ENCODE data around the gene EIF4B.

The EIF4B gene

DNA sequence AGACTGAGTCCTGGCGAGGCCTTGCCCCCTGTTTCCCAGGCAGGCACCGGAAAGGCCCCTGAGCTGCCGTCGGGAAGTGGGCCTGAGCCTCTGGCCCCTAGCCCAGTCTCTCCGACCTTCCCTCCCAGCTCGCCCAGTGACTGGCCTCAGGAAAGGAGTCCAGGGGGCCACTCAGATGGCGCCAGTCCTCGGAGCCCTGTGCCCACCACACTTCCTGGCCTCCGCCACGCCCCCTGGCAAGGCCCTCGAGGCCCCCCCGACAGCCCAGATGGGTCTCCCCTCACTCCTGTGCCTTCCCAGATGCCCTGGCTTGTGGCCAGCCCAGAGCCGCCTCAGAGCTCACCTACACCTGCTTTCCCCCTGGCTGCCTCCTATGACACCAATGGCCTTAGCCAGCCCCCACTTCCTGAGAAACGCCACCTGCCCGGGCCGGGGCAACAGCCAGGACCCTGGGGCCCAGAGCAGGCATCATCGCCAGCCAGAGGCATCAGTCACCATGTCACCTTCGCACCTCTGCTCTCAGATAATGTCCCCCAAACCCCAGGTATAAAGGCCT, 54.5 kb downstream of the EIF4B start:
- Histone ChIP-seq H3K9me3 (ENCODE audit: control insufficient read depth, insufficient read depth, low read length) (no peaks in the 10 kb centered on the region), H3K36me3 (ENCODE audit: control insufficient read depth, insufficient read depth, low read length) (no peaks in the 10 kb centered on the region; the same call in 1 of the 2 replicates), H3K4me1 (ENCODE audit: control insufficient read depth, insufficient read depth, low read length) (no peaks in the 10 kb centered on the region), H3K27me3 (ENCODE audit: control insufficient read depth, insufficient read depth, low read length) (peaks cover 6% of the 10 kb centered on the region), H3K9ac (ENCODE audit: low read depth, low read length) (no peak overlapping the region), H3K27ac (ENCODE audit: low read depth, low read length) (no peak overlapping the region), H3K4me3 (ENCODE audit: low read depth, low read length) (no peak overlapping the region)

DNA sequence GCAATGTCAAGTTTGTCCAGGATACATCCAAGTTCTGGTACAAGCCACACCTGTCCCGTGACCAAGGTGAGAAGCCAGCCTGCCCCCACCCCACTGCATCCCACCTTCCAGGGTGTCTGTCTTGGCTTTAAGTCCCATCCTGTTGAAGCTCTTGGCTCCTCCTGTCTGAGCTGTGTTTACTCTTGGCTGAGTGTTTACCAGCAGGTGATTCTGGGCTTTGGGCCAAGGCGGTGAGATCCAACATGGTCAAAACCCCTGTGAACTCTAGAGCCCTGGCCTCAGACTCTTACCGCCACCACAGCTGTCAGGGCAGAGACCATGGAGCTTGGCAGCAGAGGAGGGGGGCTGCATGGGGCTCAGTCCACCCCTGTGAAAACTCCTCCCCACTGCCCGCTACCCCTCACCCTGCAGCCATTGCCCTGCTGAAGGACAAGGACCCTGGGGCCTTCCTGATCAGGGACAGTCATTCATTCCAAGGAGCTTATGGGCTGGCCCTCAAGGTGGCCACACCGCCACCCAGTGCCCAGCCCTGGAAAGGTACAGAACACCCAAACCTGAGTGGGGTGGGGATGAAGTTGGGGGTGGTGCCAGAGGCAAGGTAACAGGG, 55.3 kb downstream of the EIF4B start:
- no peak overlapping the region for H3K4me3 ChIP-seq (ENCODE audit: low read depth, low read length)
- no peak overlapping the region for H3K9ac ChIP-seq (ENCODE audit: low read depth, low read length)
- H3K36me3 ChIP-seq (ENCODE audit: control insufficient read depth, insufficient read depth, low read length) = no peaks in the 10 kb centered on the region; the same call in 1 of the 2 replicates
- H3K27ac ChIP-seq (ENCODE audit: low read depth, low read length) = no peak overlapping the region
- peaks cover 6% of the 10 kb centered on the region for H3K27me3 ChIP-seq (ENCODE audit: control insufficient read depth, insufficient read depth, low read length)
- H3K9me3 ChIP-seq (ENCODE audit: control insufficient read depth, insufficient read depth, low read length) = no peaks in the 10 kb centered on the region
- no peaks in the 10 kb centered on the region for H3K4me1 ChIP-seq (ENCODE audit: control insufficient read depth, insufficient read depth, low read length)

DNA sequence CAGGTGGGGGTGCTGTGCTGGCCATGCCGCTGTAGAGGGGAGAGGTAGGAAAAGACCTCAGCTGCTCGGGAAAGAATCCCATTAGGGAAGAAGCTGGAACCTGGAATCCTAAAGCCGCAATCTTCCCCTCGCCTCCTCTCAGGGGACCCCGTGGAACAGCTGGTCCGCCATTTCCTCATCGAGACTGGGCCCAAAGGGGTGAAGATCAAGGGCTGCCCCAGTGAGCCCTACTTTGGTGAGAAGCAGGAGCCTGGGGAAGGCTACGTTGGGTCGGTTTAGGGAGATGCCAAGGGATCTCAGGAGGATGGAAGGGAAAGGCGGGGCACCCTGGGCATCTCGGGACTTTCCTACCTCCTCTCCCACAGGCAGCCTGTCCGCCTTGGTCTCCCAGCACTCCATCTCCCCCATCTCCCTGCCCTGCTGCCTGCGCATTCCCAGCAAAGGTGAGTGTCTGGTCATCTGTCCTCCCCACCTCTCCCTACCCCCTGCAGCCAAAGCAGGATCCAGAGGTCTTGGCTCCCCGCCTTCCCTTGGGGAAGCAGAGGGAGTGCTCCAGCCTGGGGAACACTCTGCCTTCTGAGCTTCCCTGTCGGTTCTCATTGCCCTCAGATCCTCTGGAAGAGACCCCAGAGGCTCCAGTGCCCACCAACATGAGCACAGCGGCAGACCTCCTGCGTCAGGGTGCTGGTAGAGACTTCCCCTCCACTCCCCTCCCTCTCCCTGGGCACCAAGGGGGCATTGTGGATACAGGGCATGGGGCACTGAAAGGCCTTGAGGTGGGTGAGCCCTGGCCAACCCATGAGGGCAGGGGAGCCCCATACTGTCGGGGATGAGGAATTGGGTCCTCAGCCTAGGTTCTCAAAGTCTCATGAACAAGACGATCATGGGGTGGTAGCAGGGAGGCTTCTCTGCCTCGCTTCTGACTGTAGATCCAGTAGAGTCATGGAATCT, 56.0 kb downstream of the EIF4B start:
- no peaks in the 10 kb centered on the region for H3K4me1 ChIP-seq (ENCODE audit: control insufficient read depth, insufficient read depth, low read length)
- peaks cover under 1% of the 10 kb centered on the region for H3K27me3 ChIP-seq (ENCODE audit: control insufficient read depth, insufficient read depth, low read length)
- no peaks in the 10 kb centered on the region; the same call in 1 of the 2 replicates for H3K36me3 ChIP-seq (ENCODE audit: control insufficient read depth, insufficient read depth, low read length)
- no peak overlapping the region for H3K9ac ChIP-seq (ENCODE audit: low read depth, low read length)
- H3K9me3 ChIP-seq (ENCODE audit: control insufficient read depth, insufficient read depth, low read length) = no peaks in the 10 kb centered on the region
- no peak overlapping the region for H3K27ac ChIP-seq (ENCODE audit: low read depth, low read length)
- H3K4me3 ChIP-seq (ENCODE audit: low read depth, low read length) = no peak overlapping the region

DNA sequence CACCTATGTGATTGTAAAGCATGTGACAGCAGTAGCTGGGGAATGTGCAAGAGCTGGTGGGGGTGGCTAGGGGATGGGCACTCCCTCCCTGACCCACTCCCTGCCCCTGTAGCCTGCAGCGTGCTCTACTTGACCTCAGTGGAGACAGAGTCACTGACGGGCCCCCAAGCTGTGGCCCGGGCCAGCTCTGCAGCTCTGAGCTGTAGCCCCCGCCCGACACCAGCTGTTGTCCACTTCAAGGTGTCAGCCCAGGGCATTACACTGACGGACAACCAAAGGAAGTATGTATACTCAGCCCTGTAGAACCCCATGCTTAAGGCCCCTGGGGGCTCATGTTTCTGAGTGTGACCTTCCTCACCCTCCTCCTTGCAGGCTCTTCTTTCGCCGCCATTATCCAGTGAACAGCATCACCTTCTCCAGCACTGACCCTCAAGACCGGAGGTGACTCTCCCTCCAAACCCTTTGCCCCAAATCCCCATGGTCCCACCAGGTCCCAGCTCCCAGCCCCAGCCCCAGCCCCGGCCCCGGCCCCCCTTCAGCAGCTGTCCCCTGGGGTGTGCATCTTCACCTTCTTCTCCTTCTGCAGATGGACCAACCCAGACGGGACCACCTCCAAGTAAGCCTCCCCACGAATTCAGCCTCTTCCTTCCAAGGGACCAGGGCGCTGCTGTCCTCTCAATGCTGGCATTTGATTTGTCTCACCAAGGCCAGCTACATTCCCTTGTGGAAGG, 56.9 kb downstream of the EIF4B start:
- no peak overlapping the region for H3K9ac ChIP-seq (ENCODE audit: low read depth, low read length)
- no peaks in the 10 kb centered on the region; the same call in 1 of the 2 replicates for H3K36me3 ChIP-seq (ENCODE audit: control insufficient read depth, insufficient read depth, low read length)
- no peaks in the 10 kb centered on the region for H3K4me1 ChIP-seq (ENCODE audit: control insufficient read depth, insufficient read depth, low read length)
- H3K27me3 ChIP-seq (ENCODE audit: control insufficient read depth, insufficient read depth, low read length) = no peaks in the 10 kb centered on the region; the same call in 1 of the 2 replicates
- H3K27ac ChIP-seq (ENCODE audit: low read depth, low read length) = no peak overlapping the region
- H3K9me3 ChIP-seq (ENCODE audit: control insufficient read depth, insufficient read depth, low read length) = no peaks in the 10 kb centered on the region
- no peak overlapping the region for H3K4me3 ChIP-seq (ENCODE audit: low read depth, low read length)

DNA sequence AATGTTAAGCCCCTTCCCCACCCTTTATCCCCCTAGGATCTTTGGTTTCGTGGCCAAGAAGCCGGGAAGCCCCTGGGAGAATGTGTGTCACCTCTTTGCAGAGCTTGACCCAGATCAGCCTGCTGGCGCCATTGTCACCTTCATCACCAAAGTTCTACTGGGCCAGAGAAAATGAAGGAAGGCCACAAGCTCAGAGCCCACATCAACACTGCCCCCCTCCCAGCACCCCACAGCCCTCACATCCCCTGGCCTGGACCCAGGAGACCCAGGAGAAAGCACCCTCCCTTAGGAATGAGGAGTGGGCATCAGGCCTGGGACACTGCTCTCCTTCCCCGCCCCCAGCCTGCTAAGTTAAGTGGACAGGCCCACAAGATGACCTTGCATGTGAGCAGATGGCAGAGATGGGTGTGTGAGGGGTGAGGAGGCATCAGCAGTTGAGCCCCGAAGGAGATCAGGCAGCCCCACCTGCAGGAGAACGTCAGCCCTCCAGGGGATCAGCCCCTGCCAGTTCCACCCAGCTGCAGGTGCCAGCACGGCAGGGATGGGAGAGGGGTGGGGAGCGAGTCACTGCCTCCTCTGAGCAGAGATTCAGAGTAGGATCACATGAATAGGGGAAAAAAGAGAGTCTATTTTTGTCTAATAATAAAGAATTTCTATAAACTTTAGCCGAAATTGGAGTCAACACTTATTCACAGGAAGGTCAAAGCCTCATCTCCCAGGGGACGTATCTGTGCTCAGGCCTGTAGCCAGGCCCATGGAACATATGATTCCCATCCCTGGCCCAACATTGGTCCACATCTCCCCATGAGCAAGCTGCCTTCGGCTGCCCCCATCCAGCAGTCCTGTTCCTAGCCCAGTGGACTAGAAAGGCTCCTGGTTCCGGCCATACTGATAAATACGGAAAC, 57.7 kb downstream of the EIF4B start:
- H3K4me3 ChIP-seq (ENCODE audit: low read depth, low read length) = no peak overlapping the region
- peaks cover 5% of the 10 kb centered on the region; the same call in 1 of the 2 replicates for H3K4me1 ChIP-seq (ENCODE audit: control insufficient read depth, insufficient read depth, low read length)
- no peaks in the 10 kb centered on the region; the same call in 1 of the 2 replicates for H3K36me3 ChIP-seq (ENCODE audit: control insufficient read depth, insufficient read depth, low read length)
- no peaks in the 10 kb centered on the region for H3K9me3 ChIP-seq (ENCODE audit: control insufficient read depth, insufficient read depth, low read length)
- H3K27me3 ChIP-seq (ENCODE audit: control insufficient read depth, insufficient read depth, low read length) = no peaks in the 10 kb centered on the region
- no peak overlapping the region for H3K9ac ChIP-seq (ENCODE audit: low read depth, low read length)
- H3K27ac ChIP-seq (ENCODE audit: low read depth, low read length) = no peak overlapping the region

DNA sequence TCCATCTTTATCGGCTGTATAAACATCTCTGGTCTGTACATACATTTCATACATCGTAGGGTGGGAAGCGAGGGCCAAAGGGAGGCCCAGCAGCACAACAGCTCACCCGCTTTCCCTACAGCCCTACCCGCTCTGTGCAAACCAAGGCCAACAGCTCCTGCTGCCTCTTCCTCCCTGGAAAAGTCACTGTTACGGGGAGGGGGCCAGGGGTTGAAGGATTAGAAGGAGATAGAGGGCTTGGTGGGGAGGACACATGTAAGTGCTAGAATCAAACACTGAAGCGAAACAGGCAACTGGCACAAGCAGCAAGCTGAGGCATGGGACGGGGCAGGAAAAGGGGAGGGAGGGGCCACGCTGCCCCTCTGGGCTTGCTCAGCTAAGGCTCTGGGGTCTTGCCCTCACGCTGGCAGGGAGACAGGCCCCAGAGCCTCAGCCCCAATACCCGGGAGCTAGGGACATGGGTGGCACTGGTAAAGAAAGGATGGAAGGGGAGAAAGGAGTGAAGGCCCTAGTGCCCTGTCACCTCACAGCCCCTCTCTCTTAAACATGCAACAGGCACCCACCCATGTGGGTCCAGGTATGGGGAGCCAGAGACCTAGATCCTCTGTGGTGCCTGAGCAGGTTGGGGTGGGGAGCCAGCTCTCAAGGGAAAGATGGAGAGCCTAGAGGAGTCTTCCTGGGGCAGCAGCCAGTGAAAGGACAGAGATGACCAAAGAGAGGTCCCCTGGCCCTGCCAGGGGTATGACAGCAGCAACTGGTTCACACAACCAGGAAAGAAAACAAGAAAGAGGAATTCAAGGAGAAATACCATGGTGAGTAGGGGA, 58.6 kb downstream of the EIF4B start:
- no peak overlapping the region for H3K9ac ChIP-seq (ENCODE audit: low read depth, low read length)
- peaks cover 14% of the 10 kb centered on the region for H3K4me1 ChIP-seq (ENCODE audit: control insufficient read depth, insufficient read depth, low read length)
- H3K27me3 ChIP-seq (ENCODE audit: control insufficient read depth, insufficient read depth, low read length) = no peaks in the 10 kb centered on the region
- no peak overlapping the region for H3K27ac ChIP-seq (ENCODE audit: low read depth, low read length)
- no peaks in the 10 kb centered on the region; the same call in 1 of the 2 replicates for H3K36me3 ChIP-seq (ENCODE audit: control insufficient read depth, insufficient read depth, low read length)
- no peak overlapping the region for H3K4me3 ChIP-seq (ENCODE audit: low read depth, low read length)
- H3K9me3 ChIP-seq (ENCODE audit: control insufficient read depth, insufficient read depth, low read length) = no peaks in the 10 kb centered on the region

DNA sequence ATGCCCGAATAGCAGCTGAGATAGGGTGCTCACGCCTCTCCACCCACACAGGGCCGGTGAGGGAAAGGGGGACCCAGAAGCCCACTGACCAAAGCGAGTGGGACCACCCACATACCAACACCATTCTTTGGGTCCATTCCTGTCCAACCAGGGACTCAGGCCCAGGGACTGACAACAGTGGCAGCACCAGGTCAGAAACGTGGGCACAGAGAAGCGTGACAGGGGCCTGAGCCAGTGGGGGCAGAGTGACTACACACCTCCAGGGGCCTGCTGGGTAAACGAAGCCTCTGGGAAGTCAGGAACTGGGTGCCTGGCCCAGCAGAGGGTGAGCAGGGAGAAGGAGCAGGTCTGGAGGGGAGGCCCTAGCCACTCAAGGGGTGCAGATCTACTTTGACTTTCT, 59.2 kb downstream of the EIF4B start:
- H3K27ac ChIP-seq (ENCODE audit: low read depth, low read length) = no peak overlapping the region
- peaks cover 20% of the 10 kb centered on the region for H3K4me1 ChIP-seq (ENCODE audit: control insufficient read depth, insufficient read depth, low read length)
- H3K36me3 ChIP-seq (ENCODE audit: control insufficient read depth, insufficient read depth, low read length) = no peaks in the 10 kb centered on the region; the same call in 1 of the 2 replicates
- H3K9ac ChIP-seq (ENCODE audit: low read depth, low read length) = no peak overlapping the region
- H3K4me3 ChIP-seq (ENCODE audit: low read depth, low read length) = no peak overlapping the region
- no peaks in the 10 kb centered on the region for H3K27me3 ChIP-seq (ENCODE audit: control insufficient read depth, insufficient read depth, low read length)
- H3K9me3 ChIP-seq (ENCODE audit: control insufficient read depth, insufficient read depth, low read length) = no peaks in the 10 kb centered on the region

DNA sequence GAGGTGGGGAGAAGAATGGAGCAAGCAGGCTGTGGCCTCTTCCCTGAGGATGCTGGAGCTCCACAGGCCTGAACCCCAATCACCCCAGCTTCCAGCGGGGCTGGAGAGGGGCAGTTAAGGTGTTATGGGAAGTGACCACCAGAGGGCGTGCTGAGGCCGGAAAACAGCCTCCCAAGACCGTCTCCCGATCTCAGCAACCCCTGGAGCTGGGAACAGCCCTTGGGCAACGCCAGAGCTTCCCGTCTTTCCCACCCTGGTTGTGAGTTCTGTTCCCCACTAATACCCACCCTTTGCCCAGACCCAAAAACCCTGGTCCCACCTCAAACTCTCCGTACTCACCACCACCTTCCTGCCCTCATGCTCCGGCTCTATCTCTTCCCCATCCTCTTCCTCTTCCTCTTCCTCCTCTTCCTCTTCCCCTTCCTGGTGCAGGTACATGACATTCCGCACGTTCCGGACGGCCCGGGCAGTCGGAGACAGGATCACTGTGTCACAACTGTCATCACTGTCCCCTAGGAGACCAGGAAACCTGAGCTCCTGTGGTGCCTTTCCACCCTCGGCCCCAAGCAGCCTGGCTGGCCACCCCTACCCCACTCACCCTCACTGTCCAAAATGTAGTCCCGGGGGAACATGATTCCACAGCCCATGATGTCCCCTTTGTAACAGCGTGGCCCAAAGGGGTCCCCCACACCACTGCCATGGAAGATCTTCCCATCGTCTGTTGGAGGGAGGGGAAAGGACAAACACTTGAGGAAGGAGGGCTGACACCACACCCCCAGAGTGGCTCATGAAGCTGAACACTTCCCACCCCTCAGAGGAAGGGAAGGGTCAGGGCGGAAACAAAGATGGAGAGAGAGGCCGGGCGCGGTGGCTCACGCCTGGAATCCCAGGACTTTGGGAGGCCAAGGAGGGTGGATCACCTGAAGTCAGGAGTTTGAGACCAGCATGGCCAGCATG, 60.0 kb downstream of the EIF4B start:
- H3K9me3 ChIP-seq (ENCODE audit: control insufficient read depth, insufficient read depth, low read length) = no peaks in the 10 kb centered on the region
- H3K4me1 ChIP-seq (ENCODE audit: control insufficient read depth, insufficient read depth, low read length) = peaks cover 20% of the 10 kb centered on the region
- no peaks in the 10 kb centered on the region; the same call in 1 of the 2 replicates for H3K36me3 ChIP-seq (ENCODE audit: control insufficient read depth, insufficient read depth, low read length)
- no peaks in the 10 kb centered on the region for H3K27me3 ChIP-seq (ENCODE audit: control insufficient read depth, insufficient read depth, low read length)
- no peak overlapping the region for H3K27ac ChIP-seq (ENCODE audit: low read depth, low read length)
- H3K9ac ChIP-seq (ENCODE audit: low read depth, low read length) = no peak overlapping the region
- H3K4me3 ChIP-seq (ENCODE audit: low read depth, low read length) = no peak overlapping the region

Measured in HUES48 (cell line).